ENCODE measurements around the gene UPF1.
"Not testable (repeated sequence)": the region's sequence is repeated elsewhere in the genome, so short reads cannot be mapped to it uniquely, and the experiment has no call there.

- TF ChIP-seq POLR2AphosphoS5, CTCF, POLR2A (IDR thresholded peaks at IDR 0.05): not testable (repeated sequence)
Measured at GRCh38 chr19:18816645-18817044, 15.1 kb upstream of the UPF1 start.
